BLaER1 treated with 17β-estradiol and CSF1 and Interleukin-3, amounts not matched to agents 10 nM and 100 nM (cell line): Measurements from ENCODE around the gene SH3PXD2A.

Experiments used
- H3K27ac ChIP-seq, 11 experiments: shearing (Covaris generic); formaldehyde crosslinking; 2 replicates each; pipeline ENCODE4 v1.8.1; 2022
- H3K27me3 ChIP-seq, 11 experiments: shearing (Covaris generic); formaldehyde crosslinking; 2 replicates each; pipeline ENCODE4 v1.8.1; 2022
- H3K36me3 ChIP-seq, 11 experiments: shearing (Covaris generic); formaldehyde crosslinking; 2 replicates each; pipeline ENCODE4 v1.8.1; 2022
- H3K4me1 ChIP-seq, 10 experiments: shearing (Covaris generic); formaldehyde crosslinking; 2 replicates each; pipeline ENCODE4 v1.8.1; 2022
- H3K4me2 ChIP-seq, 11 experiments: shearing (Covaris generic); formaldehyde crosslinking; 2 replicates each; pipeline ENCODE4 v1.8.1; 2022
- H3K4me3 ChIP-seq, 10 experiments: shearing (Covaris generic); formaldehyde crosslinking; 2 replicates each; pipeline ENCODE4 v1.8.1; 2022
- H3K9ac ChIP-seq, 11 experiments: shearing (Covaris generic); formaldehyde crosslinking; 2 replicates each; pipeline ENCODE4 v1.8.1; 2022
- H3K9me3 ChIP-seq, 11 experiments: shearing (Covaris generic); formaldehyde crosslinking; replicated peaks in 1 of 11; 2 replicates each; pipeline ENCODE4 v1.8.1; 2022
- H4K20me1 ChIP-seq, 11 experiments: shearing (Covaris generic); formaldehyde crosslinking; 2 replicates each; pipeline ENCODE4 v1.8.1; 2022
- Cebpa-rat ChIP-seq, 11 experiments: shearing (Covaris generic); IDR thresholded peaks; 2 replicates each; pipeline ENCODE4 v1.8.1; 2022

The SH3PXD2A gene

GRCh38 chr10:103806395-103807187, 48.8 kb downstream of the SH3PXD2A start:
- peaks cover 42 to 86% (median 71%) of the 10 kb centered on the region in 10 experiments for H3K4me1 ChIP-seq
- H3K27me3 ChIP-seq: no peaks in the 10 kb centered on the region
- H3K9me3 ChIP-seq: no peaks in the 10 kb centered on the region
- H3K36me3 ChIP-seq: peaks cover 0 to 30% (median 8%) of the 10 kb centered on the region in 11 experiments; a peak in 10 of 22 replicates
- H3K27ac ChIP-seq: peak overlapping the region in 4 of 11 experiments; percentile 13 to 58 (median 45); a peak in 4 of 22 replicates
- TF ChIP-seq Cebpa-rat (IDR thresholded peaks at IDR 0.05): no peak
- peak overlapping the region in 1 of 11 experiments; percentile 21; a peak in 1 of 22 replicates for H3K9ac ChIP-seq
- no peak overlapping the region for H3K4me3 ChIP-seq
- peak overlapping the region in 10 of 11 experiments; percentile 17 to 82 (median 65); a peak in 20 of 22 replicates for H3K4me2 ChIP-seq
- H4K20me1 ChIP-seq: peaks cover 39 to 87% (median 51%) of the 10 kb centered on the region in 11 experiments; a peak in 19 of 22 replicates

GRCh38 chr10:103805781-103806180, 49.6 kb downstream of the SH3PXD2A start:
- Histone ChIP-seq H4K20me1 (peaks cover 44 to 87% (median 56%) of the 10 kb centered on the region in 11 experiments; a peak in 19 of 22 replicates), H3K4me3 (no peak overlapping the region), H3K4me2 (peak overlapping the region in 10 of 11 experiments; percentile 28 to 82 (median 65); a peak in 20 of 22 replicates), H3K4me1 (peaks cover 40 to 86% (median 71%) of the 10 kb centered on the region in 10 experiments), H3K27ac (peak overlapping the region in 7 of 11 experiments; percentile 4 to 58 (median 15); a peak in 9 of 22 replicates), H3K9ac (peak overlapping the region in 3 of 11 experiments; percentile 14 to 37 (median 21); a peak in 3 of 22 replicates), H3K27me3 (no peaks in the 10 kb centered on the region), H3K9me3 (no peaks in the 10 kb centered on the region), H3K36me3 (peaks cover 0 to 24% (median 8%) of the 10 kb centered on the region in 11 experiments; a peak in 12 of 22 replicates)
- TF ChIP-seq Cebpa-rat (IDR thresholded peaks at IDR 0.05): no peak

GRCh38 chr10:103804871-103805270, 50.5 kb downstream of the SH3PXD2A start:
- peak overlapping the region; percentile 27 to 82 (median 63) for H3K4me2 ChIP-seq
- peak overlapping the region in 8 of 11 experiments; percentile 4 to 58 (median 29); a peak in 9 of 22 replicates for H3K27ac ChIP-seq
- no peaks in the 10 kb centered on the region for H3K9me3 ChIP-seq
- no peaks in the 10 kb centered on the region for H3K27me3 ChIP-seq
- H3K4me3 ChIP-seq: no peak overlapping the region
- H3K9ac ChIP-seq: peak overlapping the region in 7 of 11 experiments; percentile 2 to 56 (median 26); a peak in 5 of 22 replicates
- TF ChIP-seq Cebpa-rat (IDR thresholded peaks at IDR 0.05): no peak
- H4K20me1 ChIP-seq: peaks cover 44 to 85% (median 57%) of the 10 kb centered on the region in 11 experiments; a peak in 19 of 22 replicates
- peaks cover 6 to 24% (median 10%) of the 10 kb centered on the region in 11 experiments for H3K36me3 ChIP-seq
- H3K4me1 ChIP-seq: peaks cover 35 to 86% (median 73%) of the 10 kb centered on the region in 10 experiments

GRCh38 chr10:103803941-103804340, 51.4 kb downstream of the SH3PXD2A start:
- TF ChIP-seq Cebpa-rat (IDR thresholded peaks at IDR 0.05): no peak
- Histone ChIP-seq H3K4me3 (no peak overlapping the region), H3K4me2 (peak overlapping the region in 1 of 11 experiments; percentile 28; a peak in 1 of 22 replicates), H3K36me3 (peaks cover 15 to 32% (median 19%) of the 10 kb centered on the region in 11 experiments), H3K9me3 (no peaks in the 10 kb centered on the region), H3K27ac (no peak overlapping the region), H4K20me1 (peaks cover 42 to 84% (median 57%) of the 10 kb centered on the region in 11 experiments; a peak in 19 of 22 replicates), H3K4me1 (peaks cover 35 to 87% (median 77%) of the 10 kb centered on the region in 10 experiments), H3K9ac (no peak overlapping the region), H3K27me3 (no peaks in the 10 kb centered on the region)

GRCh38 chr10:103802637-103803353, 52.6 kb downstream of the SH3PXD2A start:
- Histone ChIP-seq H3K4me2 (peak overlapping the region in 6 of 11 experiments; percentile 4 to 83 (median 78); a peak in 7 of 22 replicates), H3K9ac (peak overlapping the region in 1 of 11 experiments; percentile 13; a peak in 1 of 22 replicates), H3K36me3 (peaks cover 27 to 39% (median 29%) of the 10 kb centered on the region in 11 experiments), H3K4me1 (peaks cover 35 to 82% (median 74%) of the 10 kb centered on the region in 10 experiments), H4K20me1 (peaks cover 40 to 86% (median 57%) of the 10 kb centered on the region in 11 experiments; a peak in 19 of 22 replicates), H3K27me3 (no peaks in the 10 kb centered on the region), H3K27ac (peak overlapping the region in 3 of 11 experiments; percentile 10 to 24 (median 21); a peak in 1 of 22 replicates), H3K4me3 (no peak overlapping the region), H3K9me3 (no peaks in the 10 kb centered on the region)
- no peak for TF ChIP-seq Cebpa-rat (IDR thresholded peaks at IDR 0.05)

- H3K9ac ChIP-seq: no peak overlapping the region
- H3K4me3 ChIP-seq: no peak overlapping the region
- no peak for TF ChIP-seq Cebpa-rat (IDR thresholded peaks at IDR 0.05)
- H3K4me1 ChIP-seq: peaks cover 35 to 76% (median 69%) of the 10 kb centered on the region in 10 experiments
- H3K27ac ChIP-seq: peak overlapping the region in 4 of 11 experiments; percentile 8 to 24 (median 16); a peak in 1 of 22 replicates
- H4K20me1 ChIP-seq: peaks cover 37 to 78% (median 55%) of the 10 kb centered on the region in 11 experiments; a peak in 19 of 22 replicates
- no peaks in the 10 kb centered on the region for H3K9me3 ChIP-seq
- no peaks in the 10 kb centered on the region for H3K27me3 ChIP-seq
- peaks cover 29 to 44% (median 33%) of the 10 kb centered on the region in 11 experiments for H3K36me3 ChIP-seq
- H3K4me2 ChIP-seq: peak overlapping the region in 8 of 11 experiments; percentile 77 to 92 (median 80); a peak in 10 of 22 replicates
Measured at GRCh38 chr10:103802081-103802480, 53.3 kb downstream of the SH3PXD2A start.

- Histone ChIP-seq H4K20me1 (peaks cover 26 to 69% (median 44%) of the 10 kb centered on the region in 11 experiments; a peak in 19 of 22 replicates), H3K4me1 (peaks cover 25 to 73% (median 66%) of the 10 kb centered on the region in 10 experiments), H3K36me3 (peaks cover 36 to 55% (median 43%) of the 10 kb centered on the region in 11 experiments), H3K4me3 (peak overlapping the region in 1 of 10 experiments; percentile 14; a peak in 1 of 20 replicates), H3K9ac (peak overlapping the region in 7 of 11 experiments; percentile 6 to 57 (median 39); a peak in 9 of 22 replicates), H3K9me3 (no peaks in the 10 kb centered on the region), H3K27ac (peak overlapping the region in 9 of 11 experiments; percentile 14 to 66 (median 54); a peak in 16 of 22 replicates), H3K27me3 (no peaks in the 10 kb centered on the region), H3K4me2 (peak overlapping the region; percentile 47 to 92 (median 79))
- no peak for TF ChIP-seq Cebpa-rat (IDR thresholded peaks at IDR 0.05)
Measured at GRCh38 chr10:103800789-103801540, 54.4 kb downstream of the SH3PXD2A start.
